HepG2 (cell line): ENCODE data around the gene IQGAP2. TPM values are rescaled to one million over a fixed set of nuclear protein-coding genes. Genes with fewer than 3 reads are reported as not detected.

Experiments
- ATAC-seq: fragments of 200-7000 bp; cut with Tn5 transposase; 3 replicates; pipeline ENCODE4 v1.9.1; 2020; ENCODE audit warnings: mild to moderate bottlenecking, moderate library complexity
- BruUV-seq: library from RNA; stranded (reverse); fragments of 400-500 nt; replicated peaks from 2 replicates; lab custom pipeline; 2021; lab: Mats Ljungman, UMichigan
- CTCF ChIA-PET: fragments of 300-600 bp; formaldehyde crosslinking; extraction: SDS; loops from one replicate; lab custom pipeline; 2021; ENCODE audit warnings: low total read pairs, inconsistent platforms, low intra/inter-chr PET ratio; lab: Yijun Ruan, JAX
- POLR2A ChIA-PET: fragments of 350-600 bp; sonication (Branson Sonifier 250); formaldehyde crosslinking; loops from one replicate; lab custom pipeline; 2020; ENCODE audit warnings: antibody characterized with exemption, inconsistent platforms; lab: Yijun Ruan, JAX
- DNase-seq: peaks from one replicate; pipeline ENCODE4 v3.0.0-alpha.2; 2015; ENCODE audit warnings: low spot score
- FAIRE-seq: peaks from 3 replicates; lab custom pipeline; 2011; peaks lifted over from hg19 to GRCh38; lab: Jason Lieb, UNC
- H2AFZ ChIP-seq: one replicate; pipeline ENCODE4 v1.6.1; 2011; ENCODE audit warnings: low read length, inconsistent platforms
- H3K27ac ChIP-seq: fragments of 300-600 bp; 3 replicates; pipeline ENCODE4 v1.8.0; 2011; ENCODE audit warnings: mixed run types, mild to moderate bottlenecking, mixed read lengths, low read length, inconsistent platforms; ENCODE audit not compliant: insufficient read depth; ENCODE audit errors: extremely low read length
- H3K27me3 ChIP-seq, 2 experiments: fragments of 200-600 bp in 1 of 2; 2 replicates in 1 of 2; 3 replicates in 1 of 2; pipeline versions ENCODE4 v1.6.0 to v1.8.0; 2011; ENCODE audit warnings: low read length in 2 of 2, mild to moderate bottlenecking in 2 of 2, moderate library complexity in 2 of 2, inconsistent platforms in 1 of 2; ENCODE audit not compliant: insufficient read depth in 2 of 2, control insufficient read depth in 1 of 2
- H3K36me3 ChIP-seq, 2 experiments: fragments of 200-600 bp in 1 of 2; replicated peaks in 1 of 2; 2 replicates in 1 of 2; 3 replicates in 1 of 2; pipeline versions ENCODE4 v1.5.1 to v1.8.0; 2011; ENCODE audit warnings: low read length in 2 of 2, inconsistent platforms in 1 of 2; ENCODE audit not compliant: insufficient read depth in 2 of 2, control insufficient read depth in 1 of 2
- H3K4me1 ChIP-seq: 2 replicates; pipeline ENCODE4 v1.5.1; 2012; ENCODE audit warnings: low read length, inconsistent platforms; ENCODE audit not compliant: insufficient read depth
- H3K4me2 ChIP-seq: 2 replicates; pipeline ENCODE4 v1.6.0; 2011; ENCODE audit warnings: low read depth, low read length, inconsistent platforms
- H3K4me3 ChIP-seq, 3 experiments: fragments of 200-600 bp in 1 of 3; sonication (generic), shearing (Covaris generic) in 1 of 3; replicated peaks in 1 of 3; 2 replicates each; pipeline ENCODE4 v1.5.1; 2011 to 2016; ENCODE audit warnings: low read length in 3 of 3, inconsistent platforms in 2 of 3, low read depth in 2 of 3, mild to moderate bottlenecking in 2 of 3, control low read depth in 1 of 3, mixed read lengths in 1 of 3; ENCODE audit not compliant: insufficient read depth in 1 of 3
- H3K79me2 ChIP-seq: one replicate; pipeline ENCODE4 v1.6.1; 2011; ENCODE audit warnings: low read length, inconsistent platforms; ENCODE audit not compliant: insufficient read depth
- H3K9ac ChIP-seq: 2 replicates; pipeline ENCODE4 v1.6.0; 2011; ENCODE audit warnings: mild to moderate bottlenecking, low read depth, low read length, inconsistent platforms; ENCODE audit not compliant: insufficient read depth
- H3K9me3 ChIP-seq: 2 replicates; pipeline ENCODE4 v1.5.1; 2012; ENCODE audit warnings: mild to moderate bottlenecking, low read length
- H4K20me1 ChIP-seq: 2 replicates; pipeline ENCODE4 v1.6.0; 2011; ENCODE audit warnings: inconsistent platforms, mild to moderate bottlenecking, low read length, moderate library complexity; ENCODE audit not compliant: insufficient read depth
- SRSF4 ChIP-seq: fragments of 200-400 bp; formaldehyde crosslinking; IDR thresholded peaks from one replicate; pipeline ENCODE4 v1.6.1; 2018; ENCODE audit warnings: mild to moderate bottlenecking, low read depth, low read length, moderate library complexity; ENCODE audit not compliant: poor library complexity, severe bottlenecking
- ZNF296 ChIP-seq: sonication (generic); formaldehyde crosslinking; conservative IDR thresholded peaks from 2 replicates; pipeline ENCODE4 v1.5.0; 2020; ENCODE audit warnings: mild to moderate bottlenecking, missing genetic modification reagents
- ZNF333 ChIP-seq: sonication (generic); formaldehyde crosslinking; IDR thresholded peaks from 2 replicates; pipeline ENCODE4 v1.4.0; 2020; ENCODE audit warnings: mild to moderate bottlenecking, missing genetic modification reagents, borderline replicate concordance
- ZNF512B ChIP-seq: sonication (generic); formaldehyde crosslinking; IDR thresholded peaks from 2 replicates; pipeline ENCODE4 v1.5.1; 2020; ENCODE audit warnings: missing genetic modification reagents, mild to moderate bottlenecking, borderline replicate concordance
- ZNF556 ChIP-seq: sonication (generic); formaldehyde crosslinking; IDR thresholded peaks from 2 replicates; pipeline ENCODE4 v1.4.0; 2020; ENCODE audit warnings: mild to moderate bottlenecking, missing genetic modification reagents, borderline replicate concordance
- ZNF629 ChIP-seq: sonication (generic); formaldehyde crosslinking; conservative IDR thresholded peaks from 2 replicates; pipeline ENCODE4 v1.5.0; 2020; ENCODE audit warnings: missing genetic modification reagents
- ZNF646 ChIP-seq: sonication (generic); formaldehyde crosslinking; IDR thresholded peaks from 2 replicates; pipeline ENCODE4 v1.9.0; 2021; ENCODE audit warnings: mild to moderate bottlenecking, missing genetic modification reagents
- ZNF687 ChIP-seq: sonication (generic); formaldehyde crosslinking; IDR thresholded peaks from 2 replicates; pipeline ENCODE4 v1.5.1; 2020; ENCODE audit warnings: mild to moderate bottlenecking, missing genetic modification reagents, moderate library complexity
- ZNF850 ChIP-seq: sonication (generic); formaldehyde crosslinking; conservative IDR thresholded peaks from 2 replicates; pipeline ENCODE4 v1.9.0; 2021; ENCODE audit warnings: mild to moderate bottlenecking, missing genetic modification reagents
- WGBS: methylation state at CpG from one replicate; pipeline ENCODE4 v1.1.6; 2017; ENCODE audit warnings: low lambda C conversion rate; 5-methylcytosine and 5-hydroxymethylcytosine counted together
- in situ Hi-C: cut with HindIII; loops from 2 replicates; pipeline ENCODE4 v1.10.0; 2017; ENCODE audit warnings: low pct_unique_long_range_greater_than_20kb; ENCODE audit not compliant: extremely low pct_ligation_motif_present
- intact Hi-C: fragments of 100-400 bp; cut with micrococcal nuclease; formaldehyde crosslinking; loops from one replicate; pipeline ENCODE4 v1.10.0; 2022; ENCODE audit not compliant: unreplicated experiment
- polyA plus RNA-seq, 8 experiments: library from polyadenylated mRNA; depleted of rRNA in 3 of 8; stranded (reverse) in 7 of 8; unstranded in 1 of 8; fragments of >200 nt; fragmentation: Illumina TruSeq in 4 of 8; extraction: Trizol in 4 of 8; gene quantifications; 2 replicates each; pipeline versions ENCODE4 v1.2.1 to v1.2.3, GENCODE V29; 2011 to 2016; ENCODE audit warnings: low read depth in 4 of 8, missing spikeins in 1 of 8, mixed read lengths in 1 of 8; ENCODE audit not compliant: insufficient read depth in 1 of 8
- total RNA-seq, 5 experiments: library from RNA; depleted of rRNA; stranded (reverse); fragments of >200 nt; fragmentation: Illumina TruSeq; extraction: Trizol; gene quantifications; 2 replicates each; pipeline ENCODE4 v1.2.3, GENCODE V29; 2016; ENCODE audit warnings: low read depth in 1 of 5

IQGAP2 gene
- total and polyA plus RNA-seq, 2 of the 13 experiments (the other 11 are each of a cell fraction or from before 2014, with no cell fraction given) = 35.2 to 83.3 TPM

GRCh38 chr5:76657683-76658311 lies 254.7 kb downstream of the IQGAP2 start:
- H3K4me2 ChIP-seq = no peak overlapping the region
- H4K20me1 ChIP-seq = no peaks in the 10 kb centered on the region
- no peaks in the 10 kb centered on the region; a peak in 1 of 5 replicates for H3K27me3 ChIP-seq
- H3K4me1 ChIP-seq = no peaks in the 10 kb centered on the region
- H3K27ac ChIP-seq = no peak overlapping the region
- H3K36me3 ChIP-seq = peaks cover 9 to 50% of the 10 kb centered on the region in 2 experiments; a peak in 4 of 5 replicates
- BruUV-seq = no TSS peak
- DNase-seq (no peak), ATAC-seq (no peak), FAIRE-seq (no peak)
- ChIA-PET POLR2A (no interaction called here), CTCF (no interaction called here)
- H3K9me3 ChIP-seq = no peaks in the 10 kb centered on the region
- no peak overlapping the region for H3K4me3 ChIP-seq
- WGBS = 86% methylated on average over 6 of the region's 6 CpGs
- no peaks in the 10 kb centered on the region for H3K79me2 ChIP-seq
- in situ Hi-C loops (no loop called here), intact Hi-C loops (no loop called here)
- H3K9ac ChIP-seq = no peak overlapping the region
- H2AFZ ChIP-seq = no peak overlapping the region
- TF ChIP-seq ZNF512B (CRISPR knock-in tag) (no peak), ZNF296 (CRISPR knock-in tag) (no peak), ZNF850 (CRISPR knock-in tag) (no peak), ZNF646 (CRISPR knock-in tag) (no peak), ZNF687 (CRISPR knock-in tag) (no peak), SRSF4 (no peak), ZNF629 (CRISPR knock-in tag) (no peak), ZNF556 (CRISPR knock-in tag) (no peak), ZNF333 (CRISPR knock-in tag) (no peak)
